K562 (cell line): ENCODE results near the gene KRTAP5-1. TPM values are rescaled to one million over a fixed set of nuclear protein-coding genes. Genes with fewer than 3 reads are reported as not detected.

Experiments used
- ATAC-seq: fragments of 200-7000 bp; cut with Tn5 transposase; 3 replicates; pipeline ENCODE4 v1.9.1; 2020; ENCODE audit warnings: moderate library complexity
- BruUV-seq: library from RNA; stranded (reverse); fragments of 400-500 nt; replicated peaks from 2 replicates; lab custom pipeline; 2021; lab: Mats Ljungman, UMichigan
- CTCF ChIA-PET: fragments of 300-600 bp; formaldehyde crosslinking; extraction: SDS; loops from one replicate; lab custom pipeline; 2021; ENCODE audit warnings: low intra/inter-chr PET ratio; lab: Yijun Ruan, JAX
- POLR2A ChIA-PET: fragments of 300-600, 350-650 bp; sonication (Branson Sonifier 250); formaldehyde crosslinking; extraction: SDS; loops from one replicate; lab custom pipeline; 2021; ENCODE audit warnings: antibody characterized with exemption, inconsistent platforms; lab: Yijun Ruan, JAX
- DNase-seq, 4 experiments: peaks; one replicate each; pipeline versions ENCODE4 v3.0.0 to v3.0.0-alpha.2; 2011 to 2018; ENCODE audit warnings: low spot score in 3 of 4, mixed read lengths in 3 of 4; ENCODE audit errors: extremely low read depth in 1 of 4
- FAIRE-seq: peaks from 2 replicates; lab custom pipeline; 2011; peaks lifted over from hg19 to GRCh38; lab: Jason Lieb, UNC
- H2AFZ ChIP-seq: 2 replicates; pipeline ENCODE4 v1.6.0; 2011; ENCODE audit warnings: low read depth, low read length, control low read depth, inconsistent platforms
- H3K27ac ChIP-seq: fragments of 200-600 bp; 3 replicates; pipeline ENCODE4 v1.8.0; 2011; ENCODE audit warnings: low read depth, mild to moderate bottlenecking, control low read depth, inconsistent platforms, low read length, moderate library complexity, mixed read lengths; ENCODE audit errors: extremely low read depth
- H3K27me3 ChIP-seq, 2 experiments: fragments of 300-600 bp in 1 of 2; 2 replicates in 1 of 2; 3 replicates in 1 of 2; pipeline versions ENCODE4 v1.6.0 to v1.8.0; 2011; ENCODE audit warnings: inconsistent platforms in 2 of 2, low read length in 2 of 2, mild to moderate bottlenecking in 1 of 2, mixed read lengths in 1 of 2, moderate library complexity in 1 of 2; ENCODE audit not compliant: control insufficient read depth in 2 of 2, insufficient read depth in 2 of 2
- H3K36me3 ChIP-seq: fragments of 300-600 bp; 3 replicates; pipeline ENCODE4 v1.8.0; 2011; ENCODE audit warnings: mild to moderate bottlenecking, low read length, inconsistent platforms; ENCODE audit not compliant: control insufficient read depth, insufficient read depth
- H3K4me1 ChIP-seq, 2 experiments: fragments of 200-600 bp in 1 of 2; replicated peaks in 1 of 2; 2 replicates in 1 of 2; 3 replicates in 1 of 2; pipeline versions ENCODE4 v1.5.1 to v1.8.0; 2011; ENCODE audit warnings: inconsistent platforms in 2 of 2, low read length in 2 of 2, mild to moderate bottlenecking in 1 of 2, mixed read lengths in 1 of 2, moderate library complexity in 1 of 2; ENCODE audit not compliant: control insufficient read depth in 2 of 2, insufficient read depth in 2 of 2
- H3K4me2 ChIP-seq: 2 replicates; pipeline ENCODE4 v1.6.1; 2011; ENCODE audit warnings: low read length, control low read depth, inconsistent platforms, mixed read lengths; ENCODE audit not compliant: insufficient read depth
- H3K4me3 ChIP-seq: fragments of 200-600 bp; sonication (generic), shearing (Covaris generic); 2 replicates; pipeline ENCODE4 v1.5.1; 2016; ENCODE audit warnings: control low read depth, inconsistent platforms
- H3K79me2 ChIP-seq: fragments of 200-600 bp; 3 replicates; pipeline ENCODE4 v1.8.0; 2011; ENCODE audit warnings: low read length, inconsistent platforms; ENCODE audit not compliant: control insufficient read depth, insufficient read depth
- H3K9ac ChIP-seq, 2 experiments: 2 replicates each; pipeline versions ENCODE4 v1.6.0 to v1.6.1; 2011; ENCODE audit warnings: low read depth in 2 of 2, low read length in 2 of 2, control low read depth in 1 of 2, inconsistent platforms in 1 of 2, mild to moderate bottlenecking in 1 of 2, mixed read lengths in 1 of 2; ENCODE audit not compliant: insufficient read depth in 1 of 2
- H3K9me1 ChIP-seq: one replicate; pipeline ENCODE4 v1.6.0; 2011; ENCODE audit warnings: inconsistent platforms, mild to moderate bottlenecking, low read length, moderate library complexity; ENCODE audit not compliant: control insufficient read depth, insufficient read depth
- H3K9me3 ChIP-seq: replicated peaks from 2 replicates; pipeline ENCODE4 v1.5.1; 2011; ENCODE audit warnings: low read depth, low read length, inconsistent platforms; ENCODE audit not compliant: control insufficient read depth, insufficient read depth
- H4K20me1 ChIP-seq: replicated peaks from 2 replicates; pipeline ENCODE4 v1.6.1; 2011; ENCODE audit warnings: low read length, inconsistent platforms, mixed read lengths; ENCODE audit not compliant: control insufficient read depth, insufficient read depth
- AFF4 ChIP-seq: sonication (generic); formaldehyde crosslinking; IDR thresholded peaks from 2 replicates; pipeline ENCODE4 v1.8.0; 2023; ENCODE audit warnings: mild to moderate bottlenecking, missing genetic modification reagents
- BRF1 ChIP-seq: IDR thresholded peaks from 3 replicates; pipeline ENCODE4 v1.6.1; 2011; ENCODE audit warnings: borderline replicate concordance, mild to moderate bottlenecking; ENCODE audit not compliant: insufficient read length; ENCODE audit errors: extremely low read depth
- GATAD2B ChIP-seq: fragments of 450-650 bp; IDR thresholded peaks from 2 replicates; pipeline ENCODE4 v1.6.1; 2017; ENCODE audit warnings: mild to moderate bottlenecking, borderline replicate concordance
- KDM1A ChIP-seq, 2 experiments: fragments of 450-650 bp; IDR thresholded peaks; 2 replicates each; pipeline ENCODE4 v1.6.1; 2016; ENCODE audit warnings: mild to moderate bottlenecking in 2 of 2
- POLR2H ChIP-seq: IDR thresholded peaks from 2 replicates; pipeline ENCODE4 v1.6.1; 2016; ENCODE audit warnings: missing genetic modification characterization, low read depth, mild to moderate bottlenecking, control low read depth, missing compliant biosample characterization, moderate library complexity
- PTBP1 ChIP-seq: fragments of 200-400 bp; formaldehyde crosslinking; IDR thresholded peaks from 2 replicates; pipeline ENCODE4 v1.6.1; 2017; ENCODE audit warnings: low read depth, low read length
- TGIF2 ChIP-seq: sonication (generic); formaldehyde crosslinking; IDR thresholded peaks from 2 replicates; pipeline ENCODE4 v1.8.1; 2022; ENCODE audit warnings: mild to moderate bottlenecking, missing genetic modification reagents, moderate library complexity
- VEZF1 ChIP-seq: fragments of 200-800 bp; sonication (Bioruptor generic); IDR thresholded peaks from 2 replicates; pipeline ENCODE4 v1.6.1; 2017; ENCODE audit warnings: missing genetic modification characterization, missing compliant biosample characterization
- ZNF280A ChIP-seq: fragments of 450-650 bp; IDR thresholded peaks from 2 replicates; pipeline ENCODE4 v1.6.1; 2018; ENCODE audit warnings: mild to moderate bottlenecking, low read depth; ENCODE audit not compliant: partially characterized antibody
- ZNF3 ChIP-seq: fragments of 250-450 bp; sonication (Bioruptor Pico); IDR thresholded peaks from 2 replicates; pipeline ENCODE4 v1.5.0; 2021; ENCODE audit warnings: mild to moderate bottlenecking, moderate library complexity
- ZNF589 ChIP-seq: fragments of 200-800 bp; sonication (Bioruptor generic); IDR thresholded peaks from 2 replicates; pipeline ENCODE4 v1.6.1; 2016; ENCODE audit warnings: low read depth, missing genetic modification characterization, missing compliant biosample characterization
- WGBS: fragments of 100-300 bp; shearing (Covaris generic); methylation state at CpG from one replicate; pipeline ENCODE4 v1.1.6; 2016; ENCODE audit warnings: low coverage, mixed read lengths; ENCODE audit not compliant: insufficient coverage; ENCODE audit errors: missing lambda C conversion rate; 5-methylcytosine and 5-hydroxymethylcytosine counted together
- in situ Hi-C: fragments of 300-500 bp; cut with MboI; formaldehyde crosslinking; loops from 4 replicates; pipeline ENCODE4 v1.15.0; 2018; ENCODE audit warnings: inconsistent platforms, mixed read lengths
- intact Hi-C: fragments of 100-400 bp; cut with micrococcal nuclease; formaldehyde crosslinking; loops from 2 replicates; pipeline ENCODE4 v1.14.2; 2022
- polyA plus RNA-seq, 8 experiments: library from polyadenylated mRNA; depleted of rRNA in 4 of 8; stranded (reverse) in 5 of 8; unstranded in 3 of 8; fragments of >200 nt; fragmentation: Nextera tagmentation in 2 of 8; fragmentation: Illumina TruSeq in 1 of 8; extraction: Ambion mirVana in 2 of 8; extraction: Trizol in 1 of 8; gene quantifications; 2 replicates each; pipeline versions ENCODE4 v1.2.1 to v1.2.3, GENCODE V29; 2011 to 2014; ENCODE audit warnings: inconsistent platforms in 1 of 8, missing spikeins in 1 of 8
- total RNA-seq, 7 experiments: library from RNA; depleted of rRNA in 6 of 7; stranded (reverse); fragments of >200 nt in 6 of 7; fragmentation: Illumina TruSeq in 2 of 7; extraction: Trizol in 2 of 7; gene quantifications; 2 replicates each; pipeline versions ENCODE4 v1.2.1 to v1.2.3, GENCODE V29; 2011 to 2021; ENCODE audit warnings: low replicate concordance in 1 of 7

The KRTAP5-1 gene
- total and polyA plus RNA-seq, 9 of the 15 experiments (the other 6 are each of a cell fraction or from before 2014, with no cell fraction given) = not detected

GRCh38 chr11:1561955-1562354 is 23.1 kb downstream of the KRTAP5-1 start (continued):
- no peak for TF ChIP-seq ZNF589
- TF ChIP-seq ZNF280A = no peak
- no peak for TF ChIP-seq POLR2H (tag)

DNA sequence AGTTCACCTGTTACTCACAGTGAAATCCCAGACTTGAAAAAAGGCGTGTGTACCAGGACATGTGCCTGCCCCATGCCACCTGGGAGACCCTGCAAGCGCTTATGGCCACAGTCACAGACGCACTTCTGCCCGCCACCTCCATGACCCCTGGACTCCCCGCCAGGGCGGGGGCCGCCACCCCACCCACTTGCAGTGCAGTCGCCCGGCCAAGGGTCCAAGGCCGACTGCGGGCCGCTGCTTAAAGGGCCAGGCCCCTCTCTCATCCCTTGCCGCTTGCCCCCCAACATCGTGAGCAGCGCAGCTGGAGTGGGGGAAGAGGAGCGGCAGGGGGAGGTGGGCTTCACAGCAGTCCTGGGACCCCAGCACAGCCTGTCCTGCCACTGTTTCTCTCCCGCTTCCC is 23.8 kb downstream of the KRTAP5-1 start:
- H3K27ac ChIP-seq = no peak overlapping the region
- no peaks in the 10 kb centered on the region for H3K79me2 ChIP-seq
- H3K36me3 ChIP-seq = no peaks in the 10 kb centered on the region
- ATAC-seq (no peak), DNase-seq (no peak), FAIRE-seq (no peak)
- ChIA-PET CTCF (interaction anchor here (1.6 kb wide), 1 partner anchor 14 kb away, joined by 5 read pairs; no protein-coding TSS in a partner anchor), POLR2A (interaction anchor here (0.8 kb wide), 1 partner anchor 995 kb away, joined by 3 read pairs; no protein-coding TSS in a partner anchor)
- no peaks in the 10 kb centered on the region for H3K9me1 ChIP-seq
- BruUV-seq = no TSS peak
- intact Hi-C loops (no loop called here), in situ Hi-C loops (no loop called here)
- no peak overlapping the region for H3K4me2 ChIP-seq
- WGBS = 10% methylated on average over 15 of the region's 17 CpGs
- H3K4me1 ChIP-seq = peaks cover 0 to 56% of the 10 kb centered on the region in 2 experiments; a peak in 3 of 5 replicates
- H3K4me3 ChIP-seq = no peak overlapping the region
- no peak overlapping the region for H2AFZ ChIP-seq
- peaks cover 30% of the 10 kb centered on the region for H4K20me1 ChIP-seq
- no peaks in the 10 kb centered on the region for H3K9me3 ChIP-seq
- H3K27me3 ChIP-seq = peaks cover 0 to 48% of the 10 kb centered on the region in 2 experiments; a peak in 2 of 5 replicates
- no peak overlapping the region for H3K9ac ChIP-seq
- no peak for TF ChIP-seq PTBP1
- no peak for TF ChIP-seq ZNF3
- no peak for TF ChIP-seq BRF1
- TF ChIP-seq KDM1A (IDR thresholded peaks at IDR 0.05) = no peak
- TF ChIP-seq TGIF2 (CRISPR knock-in tag) = no peak
- TF ChIP-seq GATAD2B = no peak
- TF ChIP-seq VEZF1 (CRISPR knock-in tag) = no peak
- no peak for TF ChIP-seq AFF4
